GM12892 (cell line): ENCODE data around the gene C1orf116.

ENCODE experiments used
- POLR2A ChIP-seq: IDR thresholded peaks from 2 replicates; pipeline ENCODE4 v1.6.1; 2011; ENCODE audit warnings: low read depth, low read length, control low read depth
- TAF1 ChIP-seq: IDR thresholded peaks from 2 replicates; pipeline ENCODE4 v1.6.1; 2011; ENCODE audit warnings: low read depth, mild to moderate bottlenecking, control low read depth, low read length, borderline replicate concordance

DNA sequence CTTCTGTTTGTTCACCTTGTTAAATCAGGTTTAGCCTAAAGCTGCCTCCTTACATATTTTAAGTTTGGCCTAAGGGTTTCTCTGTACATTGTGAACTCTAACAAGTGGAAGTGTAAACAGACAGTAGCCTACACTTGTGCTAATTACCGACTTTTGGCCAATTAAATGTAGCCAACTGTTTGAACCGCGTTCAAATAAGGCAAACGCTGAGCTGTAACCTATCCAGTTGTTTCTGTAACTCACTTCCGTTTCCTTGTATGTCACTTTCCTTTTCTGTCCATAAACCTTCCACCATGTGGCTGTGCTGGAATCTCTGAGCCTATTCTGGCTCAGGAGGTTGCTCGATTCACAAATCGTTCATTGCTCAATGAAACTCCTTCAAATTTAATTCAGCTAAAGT lies 54.3 kb downstream of the C1orf116 start:
- no peak for TF ChIP-seq TAF1
- no peak for TF ChIP-seq POLR2A
